NCI-H187 treated with DMSO at 0.1 percent for 48 hours (cell line): ENCODE results near the gene OSTM1.
"Not testable (repeated sequence)": the region's sequence is repeated elsewhere in the genome, so short reads cannot be mapped to it uniquely, and the experiment has no call there.

Experiments
- DNase-seq: peaks from one replicate; lab custom pipeline; 2025; lab: John Stamatoyannopoulos, UW

Gene OSTM1

DNA sequence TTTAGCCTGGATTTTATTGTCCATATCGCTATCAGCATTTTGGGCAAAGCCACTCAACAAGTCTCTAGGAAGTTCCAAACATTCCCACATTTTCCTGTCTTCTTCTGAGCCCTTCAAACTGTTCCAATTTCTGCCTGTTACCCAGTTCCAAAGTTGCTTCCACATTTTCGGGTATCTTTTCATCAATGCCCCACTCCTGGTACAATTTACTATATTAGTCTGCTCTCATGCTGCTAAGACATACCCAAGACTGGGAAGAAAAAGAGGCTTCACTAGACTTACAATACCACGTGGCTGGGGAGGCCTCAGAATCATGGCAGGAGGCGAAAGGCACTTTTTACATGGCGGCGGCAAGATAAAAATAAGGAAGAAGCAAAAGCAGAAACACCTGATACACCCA lies 58.3 kb downstream of the OSTM1 start:
- DNase-seq: not testable (repeated sequence)

DNA sequence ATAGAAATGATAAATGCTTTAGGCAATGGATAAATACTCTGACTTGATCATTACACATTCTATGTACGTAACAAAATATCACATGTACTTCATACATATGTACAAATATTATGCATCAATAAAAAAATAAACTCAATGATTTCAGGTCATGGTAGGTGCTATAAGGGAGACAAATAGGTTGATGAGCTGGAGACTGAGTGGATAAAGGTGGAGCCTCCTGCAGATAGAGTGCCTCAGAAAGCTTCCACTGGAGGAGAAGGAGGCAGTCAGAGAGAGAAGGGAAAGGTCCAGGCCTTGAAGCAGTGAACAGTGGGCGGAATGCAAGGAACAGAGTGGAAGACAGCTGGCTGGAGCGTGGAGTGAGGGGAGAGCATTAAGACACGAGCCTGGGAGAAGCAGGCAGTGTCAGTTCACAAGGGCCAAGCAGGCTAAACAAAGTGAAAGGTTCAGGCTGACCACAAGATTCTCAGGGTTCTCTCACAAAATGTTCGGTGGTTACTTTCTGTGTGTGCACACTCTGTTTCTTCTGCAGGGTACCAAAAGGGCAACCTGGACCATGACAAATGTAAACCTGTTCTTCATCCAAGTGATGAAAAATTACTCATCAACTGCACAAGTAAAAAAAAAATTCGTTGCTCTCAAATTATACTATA lies 60.6 kb downstream of the OSTM1 start:
- no peak for DNase-seq

DNA sequence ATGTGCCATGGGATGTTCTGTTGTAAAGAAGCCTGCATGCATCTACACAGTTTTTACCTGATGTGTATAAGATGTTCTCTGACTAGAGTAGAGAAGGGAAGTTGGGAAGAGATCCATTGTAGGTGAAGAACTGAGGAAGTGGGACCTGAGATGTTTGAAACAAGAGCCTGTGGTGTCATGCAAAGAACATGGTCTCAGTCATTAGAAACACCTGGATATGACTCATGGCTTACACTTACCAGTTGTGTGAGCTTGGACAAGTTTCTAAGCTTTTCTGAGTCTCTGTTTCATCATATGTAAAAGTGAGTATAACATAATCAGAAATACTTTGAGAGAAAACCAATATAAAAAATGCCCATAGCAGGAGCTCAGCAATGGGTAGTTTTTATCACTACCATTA lies 64.6 kb downstream of the OSTM1 start:
- no peak for DNase-seq

DNA sequence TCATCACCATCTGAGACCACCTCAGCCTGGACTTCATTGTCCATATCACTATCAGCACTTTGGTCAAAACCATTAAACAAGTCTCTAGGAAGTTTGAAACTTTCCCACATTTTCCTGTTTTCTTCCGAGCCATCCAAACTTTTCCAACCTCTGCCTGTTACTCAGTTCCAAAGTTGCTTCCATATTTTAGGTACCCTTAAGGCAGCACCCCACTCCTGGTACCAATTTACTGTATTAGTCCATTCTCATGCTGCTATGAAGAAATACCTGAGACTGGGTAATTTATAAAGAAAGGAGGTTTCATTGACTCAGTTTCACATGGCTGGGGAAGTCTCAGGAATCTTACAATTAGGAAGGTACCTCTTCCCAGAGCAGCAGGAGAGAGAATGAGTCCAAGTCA lies 65.3 kb downstream of the OSTM1 start:
- DNase-seq: not testable (repeated sequence)

DNA sequence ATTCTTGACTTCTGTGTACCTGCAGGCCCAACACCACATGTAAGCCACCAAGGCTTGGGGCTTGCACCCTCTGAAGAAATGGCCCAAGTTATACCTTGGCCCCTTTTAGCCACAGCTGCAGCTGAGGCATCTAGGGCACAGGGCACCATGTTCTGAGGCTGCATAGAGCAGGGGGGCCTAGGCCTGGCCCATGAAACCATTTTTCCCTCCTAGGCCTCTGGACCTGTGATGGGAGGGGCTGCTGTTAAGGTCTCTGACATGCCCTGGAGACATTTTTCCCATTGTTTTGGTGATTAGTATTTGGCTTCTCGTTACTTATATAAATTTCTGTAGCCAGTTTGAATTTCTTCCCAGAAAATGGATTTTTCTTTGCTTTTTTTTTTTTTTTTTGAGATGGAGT lies 66.2 kb downstream of the OSTM1 start:
- no peak for DNase-seq

DNA sequence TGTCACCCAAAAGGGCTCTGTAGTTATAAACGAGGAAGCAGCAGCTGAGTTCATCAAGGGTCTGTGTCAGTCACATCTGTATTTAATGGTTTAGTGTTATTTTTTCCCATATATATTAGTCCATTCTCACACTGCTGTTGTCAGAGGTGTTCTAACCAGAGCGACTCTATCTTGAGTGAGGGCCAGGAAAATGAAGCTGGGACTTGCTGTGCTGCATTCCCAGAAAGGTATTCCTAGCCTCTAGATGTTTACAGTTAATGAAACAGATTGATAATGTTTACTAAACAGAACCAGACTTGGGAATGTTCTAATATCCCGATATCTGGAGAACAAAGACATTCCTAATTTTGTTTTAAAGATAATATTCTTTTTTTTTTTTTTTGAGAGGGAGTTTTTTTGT lies 68.6 kb downstream of the OSTM1 start:
- no peak for DNase-seq

DNA sequence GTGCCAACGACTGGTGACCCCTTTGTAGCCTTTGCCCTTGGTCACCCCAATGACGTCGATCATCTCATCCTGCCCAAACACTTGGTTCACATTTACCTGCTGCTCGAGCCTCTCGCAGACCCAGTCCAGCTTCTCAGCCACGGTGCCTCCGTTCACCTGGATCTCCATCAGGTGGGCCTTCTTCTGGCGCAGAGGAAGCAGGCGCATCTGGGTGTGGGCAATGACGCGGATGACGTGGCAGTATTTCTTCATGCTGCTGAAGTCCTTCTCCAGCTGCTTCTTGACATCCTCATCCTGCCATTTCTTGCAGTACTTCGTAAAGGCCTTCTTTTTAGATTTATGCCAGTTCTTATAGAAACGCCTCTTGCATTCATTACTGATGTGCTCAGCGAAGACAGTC lies 69.7 kb downstream of the OSTM1 start:
- DNase-seq: no peak

DNA sequence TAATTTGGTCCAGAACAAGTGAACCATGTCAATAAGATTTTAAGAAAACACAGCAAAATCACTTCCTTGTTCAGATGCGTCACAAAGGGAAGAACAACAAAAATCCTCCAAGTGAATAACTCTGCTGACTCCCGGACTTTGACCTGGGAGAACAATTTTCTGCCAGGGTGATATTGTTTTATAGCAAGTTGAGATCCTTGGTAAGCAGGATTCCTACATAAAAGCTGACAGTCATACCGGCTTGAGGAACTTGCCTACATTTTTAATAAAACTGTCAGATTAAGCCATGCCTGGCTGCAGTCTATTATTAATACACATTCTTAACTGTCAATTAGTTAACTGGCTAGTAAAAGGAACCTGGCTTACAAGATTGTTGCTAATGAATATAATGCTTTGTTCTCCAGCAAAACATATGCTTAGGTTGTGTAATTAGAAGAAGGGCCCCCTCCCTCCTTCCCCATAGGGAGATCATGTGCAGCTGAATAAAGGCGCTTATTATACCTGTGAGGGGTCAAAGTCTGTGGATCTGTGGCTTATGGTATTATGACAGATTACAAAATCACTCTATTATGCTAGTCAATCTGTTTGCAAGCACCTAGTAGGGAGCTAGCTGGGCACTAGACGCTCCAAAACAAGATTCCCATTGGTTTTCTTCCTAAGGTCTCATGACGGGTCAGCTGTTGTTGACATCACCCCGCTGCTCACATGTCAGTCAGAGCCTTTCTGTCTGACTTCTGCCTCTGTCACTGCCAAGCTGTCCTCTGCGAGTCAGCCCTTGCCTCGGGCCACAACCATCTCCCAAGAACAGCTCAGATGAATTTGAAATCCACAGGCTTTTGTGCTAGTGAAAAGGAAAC lies 71.9 kb downstream of the OSTM1 start:
- DNase-seq: no peak

DNA sequence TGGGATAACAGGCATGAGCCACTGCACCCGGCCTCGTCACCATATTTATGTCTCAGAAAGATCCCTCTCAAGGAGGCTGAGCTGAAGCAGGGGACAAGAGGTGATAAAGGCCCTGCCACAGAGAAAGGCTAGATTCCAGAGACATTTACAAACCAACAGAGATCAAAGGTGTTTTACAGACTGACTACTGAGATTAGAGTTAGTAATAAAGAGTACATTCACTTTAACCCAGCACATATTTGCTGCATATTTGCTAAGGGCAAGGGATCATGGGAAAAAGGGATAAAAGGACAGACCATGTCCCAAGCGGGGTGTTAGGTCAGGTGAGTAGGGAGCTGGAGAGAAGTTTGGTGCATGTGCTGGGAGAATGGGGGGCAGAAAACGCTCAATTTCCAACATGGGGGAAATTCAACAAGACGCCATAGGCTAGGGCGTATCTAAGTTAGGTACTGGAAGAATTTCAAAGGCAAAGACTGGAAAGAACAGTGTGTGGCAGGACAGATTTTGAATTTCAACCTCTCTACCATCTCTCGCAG lies 72.8 kb downstream of the OSTM1 start:
- DNase-seq: no peak

DNA sequence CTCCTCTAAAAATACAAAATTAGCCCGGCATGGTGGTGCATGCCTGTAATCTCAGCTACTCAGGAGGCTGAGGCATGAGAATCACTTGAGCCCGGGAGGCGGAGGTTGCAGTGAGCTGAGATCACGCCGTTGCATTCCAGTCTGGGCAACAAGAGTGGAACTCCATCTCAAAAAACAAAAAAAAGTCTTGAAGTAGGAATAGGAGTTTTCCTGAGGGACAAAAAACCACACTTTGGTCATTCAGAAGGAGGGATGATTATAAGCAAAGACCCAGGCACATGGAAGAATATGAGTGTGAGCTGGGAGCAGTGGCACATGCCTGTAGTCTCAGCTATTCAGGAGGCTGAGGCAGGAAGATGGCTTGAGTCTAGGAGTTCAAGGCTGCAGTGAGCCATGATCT lies 74.3 kb downstream of the OSTM1 start:
- not testable (repeated sequence) for DNase-seq

DNA sequence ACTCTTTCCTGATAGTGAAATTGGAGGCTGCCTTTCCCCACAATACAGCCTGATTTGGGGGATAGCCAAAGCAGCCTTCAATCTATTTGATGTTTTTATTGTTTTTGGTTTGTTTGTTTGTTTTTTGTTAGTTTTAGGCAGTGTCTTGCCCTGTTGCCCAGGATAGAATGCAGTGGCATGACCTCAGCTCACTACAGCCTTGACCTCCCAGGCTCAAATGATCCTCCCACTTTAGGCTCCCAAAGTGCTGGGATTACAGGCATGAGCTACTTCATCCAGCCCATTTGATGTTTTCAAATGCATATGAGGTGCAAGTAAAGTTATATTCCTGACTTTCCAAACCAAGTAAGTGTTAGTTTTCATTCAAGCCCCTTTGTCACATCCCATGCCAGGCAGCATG lies 75.2 kb downstream of the OSTM1 start:
- DNase-seq: no peak

DNA sequence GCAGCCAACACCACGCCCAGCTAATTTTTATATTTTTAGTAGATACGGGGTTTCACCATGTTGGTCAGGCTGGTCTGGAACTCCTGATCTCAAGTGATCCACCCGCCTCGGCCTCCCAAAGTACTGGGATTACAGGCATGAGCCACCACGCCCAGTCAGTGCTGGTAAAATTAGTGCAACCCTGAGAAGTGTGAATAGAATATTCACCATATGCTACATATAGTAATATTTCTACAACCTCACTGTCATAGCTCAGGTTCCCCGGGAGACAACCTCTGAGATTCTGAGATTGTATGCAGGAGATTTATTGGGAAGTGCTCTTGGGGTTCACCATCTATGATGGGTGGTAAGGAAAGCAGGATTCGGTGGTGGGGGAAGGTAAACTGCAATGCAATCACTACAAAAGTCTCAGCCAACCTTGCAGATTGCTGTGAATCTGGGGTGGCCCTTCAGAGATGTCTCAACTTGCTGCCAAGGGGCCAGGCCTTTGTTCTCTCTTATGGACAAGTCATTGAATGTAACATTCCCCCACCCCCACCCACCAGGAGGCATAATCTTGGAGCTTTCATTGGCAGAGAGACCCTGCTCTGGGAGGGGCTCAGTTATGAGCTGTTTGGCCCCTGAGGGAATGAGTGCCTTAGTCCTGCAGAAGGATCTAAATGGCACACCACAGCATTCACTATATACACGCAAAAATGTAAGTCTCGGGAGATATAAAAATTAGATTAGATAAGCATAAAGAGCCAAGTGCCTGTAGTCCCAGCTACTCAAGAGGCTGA lies 82.6 kb downstream of the OSTM1 start:
- no peak for DNase-seq
